CD4-positive, alpha-beta T cell treated with Interferon gamma for 1 hour (primary cell): ENCODE results near the gene ZNHIT1.
A peak's percentile ranks its signal among the peaks of the same experiment; 100 is the strongest.

Experiments
- DNase-seq: peaks from one replicate; pipeline ENCODE4 v3.0.0-alpha.2; 2020

Gene ZNHIT1

DNA sequence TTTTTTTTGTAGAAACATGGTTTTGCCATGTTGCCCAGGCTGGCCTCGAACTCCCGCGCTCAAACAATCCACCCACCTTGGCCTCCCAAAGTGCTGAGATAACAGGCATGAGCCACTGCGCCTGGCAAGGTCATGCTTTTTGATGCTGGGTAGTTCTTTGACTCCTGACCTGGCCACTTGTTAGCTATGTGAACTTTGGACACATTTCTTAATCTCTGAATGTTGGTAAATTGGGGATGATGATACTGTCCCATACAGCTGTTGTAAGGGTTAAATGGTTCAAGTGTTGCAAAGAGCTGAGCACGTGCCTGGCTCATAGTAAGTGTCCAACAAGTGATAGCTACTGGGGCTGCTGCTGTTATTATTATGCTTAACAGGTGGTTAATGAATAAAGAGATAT lies 2.3 kb downstream of the ZNHIT1 start:
- no peak for DNase-seq

- DNase-seq: no peak
Measured at GRCh38 chr7:101222275-101222830, 4.4 kb downstream of the ZNHIT1 start.

GRCh38 chr7:101223528-101223927 lies 5.6 kb downstream of the ZNHIT1 start:
- DNase-seq: no peak

GRCh38 chr7:101225650-101226049 lies 7.7 kb downstream of the ZNHIT1 start:
- no peak for DNase-seq

DNA sequence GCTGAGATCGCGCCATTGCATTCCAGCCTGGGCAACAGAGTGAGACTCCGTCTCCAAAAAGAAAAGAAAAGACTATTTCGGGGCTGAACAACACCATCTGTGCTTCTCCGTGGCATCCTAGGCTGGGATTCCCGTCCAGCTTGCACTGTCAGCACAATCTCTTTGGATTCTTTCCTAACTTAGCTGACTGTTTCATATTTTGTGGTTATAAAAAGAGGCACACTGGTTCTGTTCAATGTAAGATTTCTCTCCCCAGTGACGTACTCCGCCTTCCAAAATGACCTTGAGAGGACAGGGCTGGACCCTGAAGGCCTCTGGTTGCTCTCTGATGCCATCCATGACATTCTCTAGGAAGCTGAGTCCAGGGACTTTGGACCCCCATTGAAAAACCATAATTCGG lies 8.8 kb downstream of the ZNHIT1 start:
- DNase-seq: no peak

DNA sequence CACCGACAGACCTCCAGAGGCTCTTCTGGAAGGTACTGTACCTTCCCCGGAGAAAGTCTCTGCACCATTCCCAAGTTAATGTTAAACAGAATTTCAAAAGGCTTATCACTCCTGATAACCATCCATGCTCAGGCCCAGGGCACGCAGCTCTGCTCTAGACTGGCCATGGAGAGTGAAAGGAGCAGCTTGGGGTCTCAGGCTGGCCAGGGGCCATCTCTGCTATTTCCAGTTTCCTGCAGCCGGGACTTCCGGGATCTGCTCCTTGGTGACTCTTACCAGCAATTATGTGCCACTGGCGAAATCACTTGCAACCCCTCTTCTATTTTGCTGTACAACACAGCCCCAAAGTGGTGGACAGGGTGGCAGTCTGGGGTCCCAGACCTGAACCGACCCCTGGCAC lies 13.7 kb downstream of the ZNHIT1 start:
- DNase-seq: no peak

GRCh38 chr7:101232141-101232850 lies 14.3 kb downstream of the ZNHIT1 start:
- no peak for DNase-seq

- no peak for DNase-seq
Measured at GRCh38 chr7:101233907-101234547, 16.1 kb downstream of the ZNHIT1 start.

- DNase-seq: no peak
Measured at GRCh38 chr7:101234636-101235035, 16.7 kb downstream of the ZNHIT1 start.

DNA sequence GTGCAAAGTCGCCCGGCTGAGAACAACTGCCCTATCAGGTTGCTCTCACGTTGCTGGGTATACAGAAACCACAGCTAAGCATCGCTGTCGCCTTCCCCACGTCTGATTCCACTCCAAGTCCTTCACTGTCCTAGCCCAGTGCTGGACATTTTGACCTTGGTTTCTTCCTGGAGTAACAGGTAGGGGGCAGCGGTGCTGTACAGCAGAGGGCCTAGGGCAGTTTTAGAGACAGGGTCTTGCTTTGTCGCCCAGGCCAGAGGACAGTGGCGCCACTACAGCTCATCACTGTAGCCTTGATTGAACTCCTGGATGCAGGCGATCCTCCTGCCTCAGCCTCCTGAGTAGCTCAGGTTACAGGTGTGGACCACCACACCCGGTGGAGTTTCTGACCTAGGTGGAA lies 17.1 kb downstream of the ZNHIT1 start:
- no peak for DNase-seq

GRCh38 chr7:101235522-101235921 lies 17.6 kb downstream of the ZNHIT1 start:
- no peak for DNase-seq

DNA sequence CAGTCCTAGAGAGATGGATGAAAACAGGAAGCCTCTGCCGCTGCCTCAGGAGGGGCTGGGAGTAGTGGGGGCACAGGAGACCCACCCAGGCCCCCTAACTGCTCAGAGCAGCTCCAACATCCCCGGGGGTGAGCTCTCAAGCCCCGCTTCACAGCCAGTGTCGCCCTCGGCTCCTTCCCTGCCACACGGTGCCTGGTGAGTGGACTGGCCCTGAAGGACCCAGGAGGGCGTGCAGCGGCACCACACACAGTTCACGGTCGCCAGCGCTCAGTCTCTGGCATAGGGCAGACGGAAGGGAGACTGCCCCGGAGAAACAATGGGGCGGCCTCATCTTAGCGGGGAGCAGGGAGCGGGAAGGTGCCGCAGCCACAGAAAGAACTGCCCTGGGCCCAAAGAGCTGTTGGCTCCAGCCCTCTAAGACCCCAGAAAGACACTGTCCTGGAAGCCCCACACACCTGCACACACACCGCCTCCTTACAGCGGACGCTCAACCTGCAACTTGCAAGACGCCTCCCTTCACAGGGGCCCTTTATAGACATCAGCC lies 18.4 kb downstream of the ZNHIT1 start:
- no peak for DNase-seq

DNA sequence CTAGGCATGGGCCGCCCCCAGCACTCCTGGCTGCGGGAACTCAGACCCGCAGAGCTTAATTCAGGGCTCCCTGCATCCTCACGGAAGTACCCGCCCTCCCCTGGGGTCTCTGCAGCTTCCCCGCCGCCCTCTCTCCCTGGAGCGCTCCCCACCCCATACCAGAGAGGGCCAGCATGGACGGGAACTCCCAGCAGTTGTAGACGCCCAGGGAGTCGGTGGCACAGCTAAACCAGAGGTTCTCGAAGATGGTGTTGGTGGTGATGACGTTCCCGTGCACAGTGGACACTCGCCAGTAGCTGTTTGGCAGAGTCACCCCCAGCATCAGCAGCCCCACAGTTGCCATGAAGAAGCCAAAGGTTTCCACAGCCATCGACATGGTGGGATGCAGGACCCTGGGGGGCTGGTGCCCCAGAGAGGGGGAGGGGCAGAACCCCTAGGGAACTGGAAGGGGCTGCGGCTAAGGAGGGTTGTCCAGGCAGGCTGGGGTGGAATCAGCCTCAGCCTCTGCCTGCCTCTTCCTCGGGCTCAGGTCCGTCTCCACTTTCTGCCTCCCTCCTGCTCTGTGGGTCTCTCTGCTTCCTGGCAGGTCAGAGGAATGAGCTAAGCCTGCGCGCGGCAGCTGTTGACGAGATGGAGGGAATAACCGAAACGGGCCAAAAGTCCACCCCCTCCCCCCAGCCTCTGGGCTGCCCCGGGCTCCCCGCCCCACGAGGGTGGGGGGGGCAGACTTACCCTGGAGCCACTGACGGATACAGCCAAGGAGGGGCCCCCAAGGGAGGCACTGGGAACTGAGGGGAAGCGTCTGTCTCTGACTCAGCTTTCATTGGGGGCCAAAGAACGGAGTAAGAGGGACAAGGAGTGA lies 19.5 kb downstream of the ZNHIT1 start, which contains the start of gene CLDN15:
Gene CLDN15 (minus strand): TSS at position 597 of the 862 bp plus-strand sequence. CDS start 221 bp downstream, at position 376.
- no peak for DNase-seq

DNA sequence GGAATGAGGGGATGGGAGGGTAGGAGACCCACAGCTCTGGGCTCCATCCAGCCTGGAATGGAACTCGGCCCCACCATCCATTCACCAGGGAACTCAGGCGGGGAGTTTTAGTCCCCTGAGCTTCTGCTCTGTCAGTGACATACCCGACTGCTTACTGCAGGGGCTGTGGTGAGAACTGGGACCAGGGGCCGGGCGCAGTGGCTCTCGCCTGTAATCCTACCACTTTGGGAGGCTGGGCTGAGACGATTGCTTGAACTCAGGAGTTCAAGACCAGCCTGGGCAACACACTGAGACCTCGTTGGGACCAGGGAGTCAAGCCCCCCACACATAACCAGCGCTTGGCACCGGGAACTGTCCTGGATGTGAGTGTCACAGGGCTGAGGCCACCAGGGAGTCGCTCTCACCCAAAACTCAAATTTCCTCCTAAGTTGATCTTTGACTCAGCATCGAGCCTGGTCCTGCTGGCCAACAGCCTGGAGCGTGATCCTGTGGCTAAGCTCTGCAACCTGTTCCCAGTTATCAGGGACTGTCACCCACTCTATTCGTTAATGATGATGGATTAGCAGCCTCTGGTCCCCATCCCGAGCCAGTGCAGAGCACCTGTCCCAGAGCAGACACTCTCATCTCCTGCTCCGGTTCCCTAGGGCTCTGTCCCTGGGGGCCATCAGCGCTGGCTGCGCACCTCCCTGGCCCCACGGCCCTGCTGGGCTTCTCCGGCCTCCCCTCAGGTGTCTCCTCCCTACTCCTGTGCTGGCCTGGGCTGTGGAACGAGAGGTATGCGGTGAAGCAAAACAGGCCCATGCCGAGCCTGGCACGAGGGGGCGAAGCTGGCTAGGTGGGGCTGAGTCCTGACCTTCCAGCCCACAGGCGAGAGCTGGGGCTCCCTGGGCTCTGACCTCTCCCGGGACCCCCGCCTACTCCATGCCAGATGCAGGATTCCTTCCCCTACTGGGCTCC lies 20.5 kb downstream of the ZNHIT1 start:
- DNase-seq: no peak

GRCh38 chr7:101239191-101239950 lies 21.4 kb downstream of the ZNHIT1 start:
- no peak for DNase-seq

DNA sequence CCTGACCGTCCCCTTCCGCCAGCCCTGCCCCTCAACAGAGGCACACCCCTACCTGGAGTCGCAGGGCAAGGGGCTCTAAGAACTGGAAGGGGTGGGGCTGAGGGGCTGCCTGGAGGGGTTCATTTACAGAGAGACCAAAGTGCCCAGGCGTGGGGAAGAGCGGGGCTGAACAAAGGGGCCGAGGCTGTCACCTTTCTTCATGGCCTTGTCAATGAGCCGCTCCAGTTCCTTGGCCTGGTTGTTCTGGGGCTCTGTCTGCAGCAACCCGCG lies 21.9 kb downstream of the ZNHIT1 start:
- DNase-seq: no peak

- no peak for DNase-seq
Measured at GRCh38 chr7:101240226-101241014, 22.5 kb downstream of the ZNHIT1 start.

DNA sequence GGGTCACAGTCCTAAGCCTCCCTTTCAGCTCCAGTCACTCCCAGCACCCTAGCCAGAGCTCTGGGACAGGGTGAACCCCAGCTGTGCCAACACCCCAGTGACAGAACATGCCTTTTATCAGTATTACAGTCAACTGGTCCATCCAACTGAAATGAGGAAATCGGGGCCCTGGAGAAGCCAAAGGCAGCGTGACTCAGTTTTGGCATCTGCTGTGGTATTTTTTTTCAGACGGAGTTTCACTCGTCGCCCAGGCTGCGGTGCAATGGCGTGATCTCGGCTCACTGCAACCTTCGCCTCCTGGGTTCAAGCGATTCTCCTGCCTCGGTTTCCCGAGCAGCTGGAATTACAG lies 23.0 kb downstream of the ZNHIT1 start:
- peak; percentile 20 for DNase-seq

DNA sequence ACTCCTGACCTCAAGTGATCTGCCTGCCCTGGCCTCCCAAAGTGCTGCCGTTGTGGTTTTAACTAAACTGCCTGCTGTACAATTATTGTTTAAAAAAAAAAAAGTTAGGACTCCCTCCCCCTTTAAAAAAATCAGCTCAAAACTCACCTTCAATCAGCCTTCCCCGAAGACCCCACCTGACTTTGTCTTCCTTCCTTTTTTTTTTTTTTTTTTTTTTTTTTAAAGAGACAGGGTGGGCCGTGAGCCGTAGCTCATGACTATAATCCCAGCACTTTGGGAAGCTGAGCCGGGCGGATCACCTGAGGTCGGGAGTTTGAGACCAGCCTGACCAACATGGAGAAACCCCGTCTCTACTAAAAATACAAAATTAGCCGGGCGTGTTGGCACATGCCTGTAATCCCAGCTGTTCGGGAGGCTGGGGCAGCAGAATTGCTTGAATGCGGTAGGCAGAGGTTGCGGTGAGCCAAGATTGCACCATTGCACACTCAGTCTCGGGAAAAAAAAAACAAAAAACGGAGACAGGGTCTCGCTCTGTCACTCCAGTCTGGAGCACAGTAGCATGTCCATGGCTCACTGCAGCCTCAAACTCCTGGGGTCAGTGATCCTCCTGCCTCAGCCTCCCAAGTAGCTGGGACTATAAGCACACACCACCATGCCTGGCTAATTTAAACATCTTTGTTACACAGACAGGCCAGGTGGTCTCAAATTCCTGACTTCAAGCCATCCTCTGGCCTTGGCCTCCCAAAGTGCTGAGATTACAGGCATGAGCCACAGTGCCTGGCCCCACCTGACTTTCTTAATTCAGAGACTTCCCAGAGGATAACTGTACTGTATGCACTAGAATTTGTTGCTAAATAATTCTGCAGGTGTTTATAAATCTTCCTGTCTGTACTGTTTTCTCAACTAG lies 23.7 kb downstream of the ZNHIT1 start:
- no peak for DNase-seq
